Measurements from ENCODE around the gene CLRN1. TPM values are rescaled to one million over a fixed set of nuclear protein-coding genes. Genes with fewer than 3 reads are reported as not detected.

The CLRN1 gene
- total RNA-seq, 2 donors from 2014 or later: not detected

- H3K4me3 ChIP-seq: no peak overlapping the region
- H3K36me3 ChIP-seq: no peaks in the 10 kb centered on the region
- no peak for TF ChIP-seq CTCF (IDR thresholded peaks at IDR 0.05)
- no peaks in the 10 kb centered on the region for H3K4me1 ChIP-seq
- no peak for DNase-seq (ENCODE audit: low spot score)
- no peak overlapping the region for H3K27ac ChIP-seq
- H3K27me3 ChIP-seq: no peaks in the 10 kb centered on the region
- H3K9me3 ChIP-seq: no peaks in the 10 kb centered on the region
Observed at GRCh38 chr3:150890295-150890694, 82.2 kb downstream of the CLRN1 start.

- Histone ChIP-seq H3K4me3 (no peak overlapping the region), H3K27me3 (no peaks in the 10 kb centered on the region), H3K27ac (no peak overlapping the region), H3K36me3 (no peaks in the 10 kb centered on the region), H3K4me1 (no peaks in the 10 kb centered on the region), H3K9me3 (no peaks in the 10 kb centered on the region)
- no peak for DNase-seq (ENCODE audit: low spot score)
- TF ChIP-seq CTCF (IDR thresholded peaks at IDR 0.05): no peak
Observed at GRCh38 chr3:150889106-150889505, 83.4 kb downstream of the CLRN1 start.

GRCh38 chr3:150887031-150887430 lies 85.5 kb downstream of the CLRN1 start:
- Histone ChIP-seq H3K27ac (no peak overlapping the region), H3K4me3 (no peak overlapping the region), H3K4me1 (no peaks in the 10 kb centered on the region), H3K27me3 (no peaks in the 10 kb centered on the region), H3K9me3 (no peaks in the 10 kb centered on the region), H3K36me3 (no peaks in the 10 kb centered on the region)
- DNase-seq (ENCODE audit: low spot score): no peak
- no peak for TF ChIP-seq CTCF (IDR thresholded peaks at IDR 0.05)

GRCh38 chr3:150885535-150885934 lies 87.0 kb downstream of the CLRN1 start:
- TF ChIP-seq CTCF (IDR thresholded peaks at IDR 0.05): no peak
- no peaks in the 10 kb centered on the region for H3K9me3 ChIP-seq
- DNase-seq (ENCODE audit: low spot score): no peak
- no peak overlapping the region for H3K4me3 ChIP-seq
- no peaks in the 10 kb centered on the region for H3K4me1 ChIP-seq
- no peaks in the 10 kb centered on the region for H3K27me3 ChIP-seq
- H3K27ac ChIP-seq: no peak overlapping the region
- H3K36me3 ChIP-seq: no peaks in the 10 kb centered on the region

GRCh38 chr3:150878996-150879575 lies 93.4 kb downstream of the CLRN1 start:
- Histone ChIP-seq H3K27me3 (no peaks in the 10 kb centered on the region), H3K4me3 (no peak overlapping the region), H3K27ac (no peak overlapping the region), H3K36me3 (no peaks in the 10 kb centered on the region), H3K4me1 (no peaks in the 10 kb centered on the region), H3K9me3 (no peaks in the 10 kb centered on the region)
- no peak for DNase-seq (ENCODE audit: low spot score)
- TF ChIP-seq CTCF (IDR thresholded peaks at IDR 0.05): no peak

- no peaks in the 10 kb centered on the region for H3K36me3 ChIP-seq
- H3K27me3 ChIP-seq: no peaks in the 10 kb centered on the region
- H3K27ac ChIP-seq: no peak overlapping the region
- no peak for DNase-seq (ENCODE audit: low spot score)
- TF ChIP-seq CTCF (IDR thresholded peaks at IDR 0.05): no peak
- no peaks in the 10 kb centered on the region for H3K4me1 ChIP-seq
- no peaks in the 10 kb centered on the region for H3K9me3 ChIP-seq
- no peak overlapping the region for H3K4me3 ChIP-seq
Observed at GRCh38 chr3:150878290-150878689, 94.2 kb downstream of the CLRN1 start.
